NCI-H460 (cell line): ENCODE data around the gene EMX1. TPM values are rescaled to one million over a fixed set of nuclear protein-coding genes. Genes with fewer than 3 reads are reported as not detected.

Experiments
- DNase-seq: peaks from one replicate; pipeline ENCODE4 v3.0.0-alpha.2; 2016; ENCODE audit warnings: low read depth; ENCODE audit errors: extremely low read depth
- polyA plus RNA-seq: library from polyadenylated mRNA; depleted of rRNA; stranded (reverse); fragments of >200 nt; gene quantifications from 2 replicates; pipeline ENCODE4 v1.2.3, GENCODE V29; 2014; cell fraction: nucleus; rRNA removed
- total RNA-seq: library from RNA; depleted of rRNA; stranded (reverse); fragments of >200 nt; shearing (Covaris generic); gene quantifications from 2 replicates; pipeline ENCODE4 v1.2.3, GENCODE V29; 2014; rRNA removed

EMX1 gene
- total RNA-seq, result not detected in 2 replicates
- polyA plus RNA-seq, result not detected in 2 replicates

DNA sequence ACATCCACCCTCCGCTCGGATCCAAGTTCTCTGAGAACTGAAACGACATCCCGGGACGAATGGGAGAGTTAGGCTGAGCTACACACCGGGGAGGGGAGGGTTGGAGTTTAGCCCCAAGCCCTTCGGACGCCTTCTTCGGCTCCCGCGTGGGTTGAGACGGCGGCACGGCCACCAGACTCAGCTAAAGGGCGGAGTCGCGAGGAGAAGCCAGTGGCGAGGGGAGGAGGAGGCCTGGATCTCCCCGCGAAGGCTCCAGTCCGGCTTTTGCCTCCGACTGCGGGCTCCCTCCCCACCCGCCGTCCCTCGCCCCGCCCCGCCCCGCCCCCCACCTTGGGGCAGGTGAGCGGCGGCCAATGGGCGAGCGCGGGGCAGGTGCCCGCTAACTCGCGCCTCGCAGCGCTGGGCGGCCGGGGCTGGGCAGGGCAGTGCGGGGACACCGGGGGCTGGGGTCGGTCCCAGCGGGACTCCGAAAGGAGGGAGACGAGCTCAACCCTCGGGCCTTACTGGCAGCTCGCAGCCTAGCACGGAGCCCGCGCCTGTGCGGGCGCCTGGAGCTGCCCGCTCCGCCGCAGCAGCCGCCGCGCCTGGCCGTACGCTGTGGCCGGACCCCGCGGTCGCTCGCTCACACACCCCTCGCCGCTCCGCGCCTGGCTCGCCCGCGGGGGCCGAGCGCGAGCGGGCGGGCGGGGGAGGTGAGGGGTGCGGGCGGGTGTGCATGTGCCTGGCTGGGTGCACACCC lies at the start of gene EMX1:
Gene EMX1, plus strand, starts transcription at position 382 of the 739 bp plus-strand sequence. Its CDS starts 334 bp downstream, at position 716.
- peak; percentile 32 for DNase-seq

DNA sequence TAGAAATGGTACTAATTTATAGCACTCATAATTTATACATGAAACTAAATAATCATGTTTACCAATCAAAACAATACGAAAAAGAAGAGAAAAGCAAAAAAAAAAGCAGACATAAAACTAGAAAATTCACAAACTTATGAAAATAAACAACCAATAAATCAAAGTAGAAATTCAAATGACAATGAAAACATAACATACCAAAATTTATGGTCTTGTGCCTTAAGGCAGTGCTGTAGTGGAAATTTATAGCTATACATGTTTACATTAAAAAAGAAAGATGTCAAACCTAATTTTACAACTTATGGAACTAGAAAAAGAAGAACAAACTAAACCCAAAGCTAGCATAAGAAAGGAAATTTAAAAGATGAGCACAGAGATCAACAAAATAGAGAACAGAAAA lies 46.3 kb upstream of the EMX1 start:
- no peak for DNase-seq

DNA sequence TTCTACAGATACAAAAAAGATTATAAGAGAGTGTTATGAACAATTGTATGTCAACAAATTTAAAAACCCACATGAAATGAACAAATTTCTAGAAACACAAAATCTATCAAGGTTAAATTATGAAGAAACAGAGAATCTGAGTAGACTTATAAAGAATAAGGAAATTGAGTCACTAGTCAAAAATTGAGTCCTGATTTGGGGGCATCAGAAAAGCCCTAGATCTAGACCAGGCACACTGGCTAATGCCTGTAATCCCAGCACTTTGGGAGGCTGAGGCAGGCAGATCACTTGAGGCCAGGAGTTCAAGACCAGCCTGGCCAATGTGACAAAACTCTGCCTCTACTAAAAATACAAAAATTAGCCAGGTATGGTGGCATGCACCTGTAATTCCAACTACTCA lies 45.4 kb upstream of the EMX1 start:
- DNase-seq, result no peak

DNA sequence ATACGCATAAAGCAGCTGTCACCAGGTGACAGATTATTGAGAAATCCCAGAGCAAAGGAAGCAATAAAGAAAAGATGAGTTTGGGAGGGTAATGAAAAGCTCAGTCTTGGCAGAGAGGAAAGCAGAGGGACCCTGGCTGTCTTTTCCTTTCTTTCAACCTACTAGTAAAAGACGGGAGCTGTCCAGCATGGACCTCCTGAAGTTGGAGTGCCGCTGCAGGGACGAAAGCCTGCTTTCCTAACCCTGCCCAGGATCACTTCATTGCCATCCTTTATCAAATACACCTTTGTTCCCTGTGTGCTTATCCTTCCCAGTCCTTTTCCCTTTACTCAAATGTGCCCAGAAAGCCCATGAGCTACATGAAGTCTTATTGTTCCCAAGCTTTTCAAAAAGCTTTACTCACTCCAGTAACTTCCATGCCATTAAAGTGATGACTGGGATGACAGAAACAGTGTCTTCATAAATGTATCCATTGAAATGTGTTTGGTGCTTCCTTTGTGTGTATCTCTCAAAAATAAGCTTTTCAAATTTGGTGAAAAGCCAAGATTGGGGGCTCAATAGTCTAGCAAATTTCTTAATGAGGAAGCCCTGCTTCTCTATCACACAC lies 33.9 kb upstream of the EMX1 start:
- peak; percentile 35 for DNase-seq

DNA sequence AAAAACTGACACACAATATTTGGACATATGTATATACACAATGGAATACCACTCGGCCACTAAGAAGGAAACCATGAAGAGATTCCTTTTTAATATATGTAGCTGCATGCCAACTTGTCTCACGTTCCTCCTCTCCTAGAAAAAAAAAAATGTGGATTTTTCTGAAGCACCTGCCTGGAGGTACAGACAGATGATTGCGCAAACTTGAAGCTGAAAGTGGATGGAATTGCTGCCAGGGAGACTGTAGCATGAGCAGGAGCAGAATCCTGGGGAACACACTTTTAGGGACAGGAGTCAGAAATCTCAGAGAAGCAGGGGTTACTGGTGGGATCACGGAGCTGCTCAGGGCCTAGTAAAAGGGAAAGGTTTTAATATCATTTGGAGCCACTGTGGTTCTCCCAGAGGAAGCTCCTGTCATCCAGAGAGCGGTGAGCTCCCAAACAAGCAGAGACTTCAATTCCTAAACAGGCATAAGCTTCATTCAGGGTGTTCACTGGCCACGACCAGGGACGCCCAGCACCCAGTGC lies 30.8 kb upstream of the EMX1 start:
- no peak for DNase-seq

DNA sequence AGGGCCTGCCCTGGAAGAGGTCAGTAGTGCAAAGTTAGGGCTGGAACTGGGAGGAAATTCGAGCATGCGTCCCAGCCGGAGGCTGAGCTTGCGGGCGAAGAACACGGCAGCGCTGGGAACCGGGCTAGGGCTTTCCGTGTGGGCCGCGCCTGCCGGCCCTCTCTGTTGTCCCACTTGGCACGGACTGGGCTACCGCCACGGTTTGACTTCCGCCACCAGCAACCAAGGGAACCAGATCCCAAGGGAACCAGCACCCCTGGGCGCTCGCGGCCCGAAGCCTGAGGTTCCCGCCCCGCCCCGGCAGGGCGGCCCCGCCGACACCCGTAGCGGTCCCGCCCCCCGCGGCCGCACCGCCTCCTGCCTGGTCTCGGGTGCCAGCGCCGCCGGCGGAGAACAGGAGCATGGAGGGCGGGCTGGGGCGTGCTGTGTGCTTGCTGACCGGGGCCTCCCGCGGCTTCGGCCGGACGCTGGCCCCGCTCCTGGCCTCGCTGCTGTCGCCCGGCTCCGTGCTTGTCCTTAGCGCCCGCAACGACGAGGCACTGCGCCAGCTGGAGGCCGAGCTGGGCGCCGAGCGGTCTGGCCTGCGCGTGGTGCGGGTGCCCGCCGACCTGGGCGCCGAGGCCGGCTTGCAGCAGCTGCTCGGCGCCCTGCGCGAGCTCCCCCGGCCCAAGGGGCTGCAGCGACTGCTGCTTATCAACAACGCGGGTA lies 30.1 kb upstream of the EMX1 start, which contains the start of gene SPR:
Gene SPR, plus strand, starts transcription at position 377 of the 708 bp plus-strand sequence. Its CDS starts 25 bp downstream, at position 402.
- DNase-seq, result peak; percentile 67

DNA sequence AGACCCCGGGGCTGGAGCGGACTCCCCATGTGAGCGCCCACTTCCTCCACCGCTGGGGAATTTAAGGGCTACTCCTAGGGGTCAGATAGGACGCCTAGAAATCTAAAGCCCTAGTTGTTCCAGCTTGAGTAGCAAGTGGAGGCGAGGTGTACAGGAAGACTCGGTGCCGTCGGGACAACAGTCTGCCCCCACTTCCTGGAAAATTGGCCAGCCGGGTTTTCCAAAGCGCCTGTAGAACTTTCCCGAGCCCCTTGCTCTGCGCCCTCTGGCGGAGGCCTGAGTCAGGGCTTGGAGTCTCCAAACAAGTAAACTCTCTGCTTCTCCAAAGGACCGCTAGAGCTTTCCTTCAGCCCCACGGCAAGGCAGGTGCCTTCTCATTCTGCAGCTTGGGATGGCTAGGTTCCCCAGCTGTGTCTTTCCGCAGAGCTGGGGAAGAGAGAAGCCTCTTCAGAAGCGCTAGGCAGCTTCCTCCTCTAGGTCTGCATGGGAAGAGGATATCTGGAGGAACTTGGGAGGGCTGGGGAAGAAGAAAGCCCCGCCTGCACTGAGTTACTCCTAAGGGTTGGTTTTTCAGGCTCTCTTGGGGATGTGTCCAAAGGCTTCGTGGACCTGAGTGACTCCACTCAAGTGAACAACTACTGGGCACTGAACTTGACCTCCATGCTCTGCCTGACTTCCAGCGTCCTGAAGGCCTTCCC lies 29.4 kb upstream of the EMX1 start:
- peak; percentile 87 for DNase-seq

DNA sequence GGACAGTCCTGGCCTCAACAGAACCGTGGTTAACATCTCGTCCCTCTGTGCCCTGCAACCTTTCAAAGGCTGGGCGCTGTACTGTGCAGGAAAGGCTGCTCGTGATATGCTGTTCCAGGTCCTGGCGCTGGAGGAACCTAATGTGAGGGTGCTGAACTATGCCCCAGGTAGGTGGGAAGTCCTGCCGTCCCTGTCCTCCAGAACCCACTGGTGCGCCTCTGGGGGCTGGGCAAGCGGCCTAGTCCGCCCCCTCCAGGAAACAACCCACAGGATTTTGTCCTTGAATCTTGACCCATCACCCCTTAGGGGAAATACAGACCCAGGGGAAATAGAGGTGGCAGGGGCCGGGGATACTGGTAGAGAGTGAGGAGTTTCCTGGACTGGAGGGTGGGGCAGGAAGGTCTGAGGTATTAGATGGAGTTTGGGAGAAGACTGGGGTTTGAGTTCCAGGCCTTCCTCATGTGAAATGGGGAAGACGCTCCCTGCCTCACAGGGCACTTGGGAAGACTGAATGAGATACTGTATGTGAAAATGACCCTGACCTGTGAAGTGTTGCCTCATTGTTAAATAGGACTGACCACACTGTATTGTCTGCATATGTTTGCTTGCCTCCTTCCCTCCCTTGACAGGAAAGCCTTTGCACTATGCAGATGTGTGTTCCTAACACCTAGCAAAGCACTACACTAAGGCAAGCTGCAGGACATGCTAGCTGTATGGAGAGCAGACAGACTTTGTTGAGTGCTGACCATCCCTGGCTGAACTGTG lies 28.7 kb upstream of the EMX1 start:
- DNase-seq, result no peak

DNA sequence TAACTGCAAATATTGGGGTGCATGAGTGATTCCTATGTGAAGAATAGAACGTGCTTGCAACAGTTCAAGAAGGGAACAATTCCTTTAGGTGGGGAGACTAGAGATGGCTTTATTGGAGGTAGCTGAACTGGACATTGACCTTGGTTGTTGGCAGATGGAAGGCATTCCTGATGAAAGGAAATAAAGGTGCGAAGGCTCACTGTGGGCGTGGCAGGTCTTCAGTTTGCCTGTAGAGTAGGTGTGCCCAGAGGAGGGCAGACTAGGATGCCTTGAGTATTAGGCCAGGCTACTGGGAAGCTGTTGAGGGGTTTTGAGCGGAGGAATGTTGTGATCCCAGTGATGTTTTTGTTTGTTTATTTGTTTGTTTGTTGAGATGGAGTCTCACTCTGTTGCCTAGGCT lies 27.3 kb upstream of the EMX1 start:
- DNase-seq, result no peak

DNA sequence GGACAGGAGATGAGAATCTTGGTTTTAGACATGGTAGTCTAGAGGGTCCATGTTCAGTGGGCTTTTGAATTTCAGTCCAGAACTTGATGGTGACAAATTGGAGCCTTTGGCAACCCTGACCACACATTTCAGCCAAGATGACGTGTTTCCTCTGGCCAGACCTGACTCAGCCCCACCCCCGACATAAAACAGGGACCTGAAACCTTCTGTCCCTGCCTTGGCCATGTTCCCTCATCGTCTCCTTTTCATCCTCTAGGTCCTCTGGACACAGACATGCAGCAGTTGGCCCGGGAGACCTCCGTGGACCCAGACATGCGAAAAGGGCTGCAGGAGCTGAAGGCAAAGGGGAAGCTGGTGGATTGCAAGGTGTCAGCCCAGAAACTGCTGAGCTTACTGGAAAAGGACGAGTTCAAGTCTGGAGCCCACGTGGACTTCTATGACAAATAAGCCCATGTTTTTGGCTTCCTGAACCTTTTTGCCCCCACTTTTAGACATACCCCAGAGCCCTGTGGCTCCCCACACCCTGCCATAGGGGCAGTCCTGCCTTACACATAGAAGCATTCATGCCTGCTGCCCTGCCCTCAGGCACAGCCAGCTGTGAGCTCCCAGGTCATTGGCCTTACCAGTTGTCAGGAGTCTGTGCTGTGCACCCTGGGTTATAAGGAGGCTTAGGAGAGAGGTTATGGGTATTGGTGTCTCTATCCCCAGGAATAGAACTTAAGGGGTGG lies 26.1 kb upstream of the EMX1 start:
- no peak for DNase-seq

DNA sequence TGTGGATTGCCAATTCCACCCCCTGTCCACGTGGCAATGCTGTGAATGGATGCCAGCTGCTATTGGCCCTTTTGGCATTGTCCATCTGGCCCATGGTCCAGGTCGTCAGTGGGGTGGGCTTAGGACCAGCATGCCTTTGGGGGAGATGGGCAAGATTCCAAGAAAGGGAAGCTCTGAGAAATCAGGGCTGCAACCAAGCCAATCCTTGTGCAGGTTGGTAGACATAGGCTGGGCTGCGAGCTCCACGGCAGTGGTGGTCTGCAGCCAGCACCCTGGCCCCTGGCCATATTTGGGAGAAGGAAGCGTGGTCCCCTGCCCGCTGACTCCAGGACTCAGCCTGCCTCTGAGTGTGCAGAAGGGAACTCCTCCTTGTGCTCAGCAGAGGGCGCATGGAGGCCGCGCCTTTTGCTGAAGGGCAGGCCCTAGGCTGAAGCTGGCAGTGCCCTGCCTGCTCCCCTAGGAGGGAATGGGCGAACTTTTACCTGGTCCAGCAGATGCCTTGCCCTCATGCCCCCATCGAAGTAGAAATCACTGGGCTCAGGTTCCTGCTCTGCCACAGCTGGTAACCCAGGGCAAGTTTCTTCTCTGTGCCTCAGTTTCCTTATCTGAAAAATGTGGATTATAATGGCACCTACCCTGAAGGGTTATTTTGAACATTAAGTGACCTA lies 24.7 kb upstream of the EMX1 start:
- peak; percentile 72 for DNase-seq

DNA sequence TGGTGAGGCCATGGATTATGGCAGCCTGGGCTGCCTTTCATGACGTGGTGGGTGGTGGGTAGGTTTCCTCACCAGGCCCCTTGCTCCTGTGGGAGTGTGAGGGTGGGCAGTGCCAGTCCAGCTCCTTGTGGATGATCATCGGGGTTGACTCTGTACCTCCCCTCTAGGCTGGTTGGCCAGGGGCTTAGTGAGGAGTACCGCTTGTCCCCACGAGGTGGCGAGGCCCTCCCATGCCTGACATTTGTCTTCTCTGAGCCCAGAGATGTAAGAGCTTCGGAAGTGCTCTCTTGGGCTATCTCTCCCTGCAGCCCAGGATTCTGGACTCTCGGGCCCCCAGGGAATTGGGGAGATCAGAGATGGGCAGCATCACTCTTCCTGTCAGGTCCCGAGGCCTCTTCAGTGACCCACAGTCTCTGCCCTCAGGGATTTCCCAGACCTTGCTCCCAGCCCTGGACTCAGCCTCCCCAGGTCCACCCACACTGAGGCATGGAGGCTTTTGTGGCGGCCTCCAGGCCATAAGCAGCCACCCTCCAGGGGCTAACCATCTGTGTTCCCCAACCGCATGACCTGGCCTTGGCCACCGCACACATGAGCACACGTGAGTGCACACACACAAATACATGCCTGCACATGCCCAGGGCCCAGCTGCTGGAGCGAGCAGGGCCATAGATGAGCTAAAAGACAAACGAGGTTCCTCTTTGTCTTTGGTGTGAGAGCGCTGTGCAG lies 23.6 kb upstream of the EMX1 start:
- DNase-seq, result peak; percentile 60

DNA sequence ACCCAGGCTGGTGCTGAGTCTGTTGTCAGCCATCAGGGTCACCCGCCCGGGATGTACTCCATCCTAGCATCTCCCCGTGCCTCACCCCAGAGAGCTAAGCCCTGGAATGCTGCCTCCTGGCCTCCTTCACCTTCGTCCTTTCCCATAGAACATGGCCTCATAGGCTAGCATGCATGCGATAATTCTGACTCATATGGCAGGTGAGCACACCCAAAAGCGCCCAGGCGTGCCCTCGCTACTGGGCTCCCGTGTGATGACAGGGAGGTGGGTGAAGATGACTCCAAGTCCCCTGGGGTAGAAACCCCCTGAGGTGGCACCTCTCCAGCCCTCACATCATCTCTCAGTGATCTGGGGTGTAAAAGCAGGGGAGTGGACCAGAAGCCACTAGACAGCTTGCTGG lies 22.8 kb upstream of the EMX1 start:
- no peak for DNase-seq

DNA sequence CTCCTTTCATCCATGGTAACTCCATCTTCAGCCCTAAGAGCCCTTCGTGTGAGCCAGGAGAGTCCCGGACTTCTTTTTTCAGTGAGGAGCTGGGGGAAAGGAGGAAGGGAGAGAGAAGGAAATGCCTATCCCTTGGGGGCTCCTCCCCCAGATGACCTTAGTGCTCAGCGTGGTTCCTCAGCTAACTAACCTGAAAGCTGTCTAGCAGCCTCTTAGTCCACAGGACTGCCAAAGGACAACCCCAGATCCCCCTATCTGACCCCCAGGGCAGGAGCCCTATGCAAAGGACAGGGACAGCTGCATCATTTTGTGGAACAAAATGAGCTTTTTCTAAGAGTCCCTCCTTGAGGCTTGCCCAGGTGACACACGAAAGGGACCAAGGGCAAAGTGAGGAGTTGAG lies 22.2 kb upstream of the EMX1 start:
- no peak for DNase-seq

DNA sequence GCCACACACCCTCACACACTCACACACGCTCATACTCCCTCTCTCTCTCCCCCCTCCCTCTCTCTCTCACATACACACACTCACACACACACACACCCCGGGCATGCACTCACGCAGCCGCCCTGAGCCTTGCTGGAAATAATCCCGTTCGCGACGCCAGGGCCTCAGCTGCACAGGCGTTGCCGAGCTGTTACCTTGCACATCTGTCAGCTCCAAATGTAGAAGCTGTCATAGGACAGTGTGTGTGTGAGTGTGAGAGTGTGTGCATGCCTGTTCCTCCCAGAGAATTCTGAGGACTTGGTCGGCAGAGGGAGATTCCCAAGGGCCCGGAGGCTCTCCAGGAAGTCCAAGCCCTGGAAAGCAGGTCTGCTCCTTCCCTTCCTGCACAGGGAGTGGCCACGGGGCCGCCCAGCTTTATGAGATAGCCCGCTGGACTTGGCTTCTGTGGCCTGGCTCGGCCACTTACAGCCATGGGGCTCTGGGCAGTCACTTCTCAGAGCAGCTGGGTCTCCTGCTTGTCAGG lies 21.5 kb upstream of the EMX1 start:
- DNase-seq, result no peak

DNA sequence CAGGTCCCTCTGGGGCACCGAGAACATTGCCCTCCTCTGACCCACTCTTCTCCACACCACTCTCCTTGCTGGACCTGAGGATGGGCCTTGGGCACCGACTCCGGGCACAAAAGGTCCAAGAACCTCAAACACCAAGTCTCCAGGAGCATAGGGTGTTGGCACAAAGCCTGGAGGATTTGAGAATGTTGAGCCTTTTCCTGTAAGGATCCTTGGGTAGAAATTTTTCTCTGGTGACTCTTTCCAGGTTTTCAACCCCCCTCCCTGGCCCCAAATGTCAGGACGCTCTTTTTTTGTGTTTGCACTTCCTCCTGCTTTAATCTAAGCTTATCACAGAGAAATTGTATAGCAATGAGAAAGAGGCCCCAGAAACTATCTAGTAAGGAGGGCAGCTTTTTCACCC lies 20.9 kb upstream of the EMX1 start:
- DNase-seq, result no peak

DNA sequence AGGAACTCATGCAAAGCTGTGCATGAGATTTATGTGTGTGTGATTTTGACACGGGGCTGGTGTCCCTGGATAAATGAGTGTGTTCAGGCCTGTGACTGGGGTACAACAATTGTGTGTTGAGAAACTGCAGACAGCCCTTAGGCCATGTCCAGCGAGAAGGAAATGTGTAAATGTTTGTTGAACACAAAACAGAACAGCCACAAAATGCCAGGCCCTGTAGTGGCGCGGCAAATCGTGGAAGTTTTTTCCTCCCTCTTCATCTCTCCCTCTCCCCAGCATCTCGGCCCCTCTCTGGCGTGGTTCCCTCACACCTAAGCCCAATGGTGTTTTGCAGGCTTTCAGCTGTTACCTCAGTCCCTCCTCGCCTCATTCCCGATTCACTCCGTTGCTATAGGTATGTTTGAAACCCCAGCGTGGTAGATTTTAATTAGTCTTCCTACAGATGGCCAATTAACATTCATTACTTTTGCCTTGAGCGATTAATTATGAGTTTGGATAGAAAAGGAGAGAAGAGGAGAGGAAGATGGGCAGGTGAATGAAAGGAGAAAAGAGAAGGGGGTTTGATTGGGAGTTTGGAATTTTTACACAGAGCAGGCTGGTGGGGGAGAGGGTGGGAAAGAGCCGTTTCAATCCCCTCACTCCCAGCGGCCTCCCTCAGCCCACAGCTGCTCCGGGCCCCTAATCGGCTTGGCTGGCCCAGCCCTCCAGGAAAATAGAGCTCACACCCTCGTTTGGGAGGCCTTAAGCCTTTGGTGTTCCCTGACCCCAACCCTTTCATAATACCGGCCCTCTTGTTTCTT lies 19.3 kb upstream of the EMX1 start:
- no peak for DNase-seq
